Measurements from ENCODE around the gene GDF3.
"Not testable (repeated sequence)": the region's sequence is repeated elsewhere in the genome, so short reads cannot be mapped to it uniquely, and the experiment has no call there.

GDF3 gene

DNA sequence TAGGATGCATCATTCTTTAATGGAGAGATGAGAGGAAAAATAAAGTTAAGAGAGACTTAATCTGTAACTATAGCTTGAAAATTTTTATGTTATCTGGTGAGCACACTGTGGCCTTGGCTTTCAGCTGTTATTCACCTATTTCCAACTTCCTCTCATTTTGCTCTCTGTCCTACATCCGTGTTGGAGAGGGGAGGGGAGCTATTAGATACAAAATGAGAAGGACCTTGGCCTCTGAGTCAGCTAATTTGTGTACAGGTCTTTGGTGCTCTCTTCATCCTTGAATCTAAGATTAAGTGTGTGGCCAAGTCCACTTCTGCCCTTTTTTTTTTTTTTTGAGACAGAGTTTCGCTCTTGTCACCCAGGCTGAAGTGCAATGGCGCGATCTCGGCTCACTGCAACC, 29.0 kb downstream of the GDF3 start:
- FAIRE-seq = no peak

DNA sequence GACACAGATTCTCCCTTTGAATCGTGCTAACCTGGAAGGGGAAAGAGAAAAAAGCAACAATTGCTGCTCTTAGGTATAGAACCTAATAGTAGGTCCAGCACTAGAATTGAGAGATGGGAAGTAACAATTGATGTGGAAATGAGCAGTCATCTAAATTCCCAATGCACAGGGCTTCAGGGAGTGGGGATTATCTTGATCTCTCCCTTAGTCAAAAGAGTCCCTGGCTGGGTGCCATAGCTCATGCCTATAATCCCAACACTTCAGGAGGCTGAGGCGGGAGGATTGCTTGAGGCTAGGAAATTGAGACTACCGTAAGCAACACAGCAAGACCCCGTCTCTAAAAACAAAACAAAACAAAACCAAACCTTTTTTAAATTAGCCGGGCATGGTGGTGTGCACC, 33.8 kb downstream of the GDF3 start:
- no peak for FAIRE-seq

DNA sequence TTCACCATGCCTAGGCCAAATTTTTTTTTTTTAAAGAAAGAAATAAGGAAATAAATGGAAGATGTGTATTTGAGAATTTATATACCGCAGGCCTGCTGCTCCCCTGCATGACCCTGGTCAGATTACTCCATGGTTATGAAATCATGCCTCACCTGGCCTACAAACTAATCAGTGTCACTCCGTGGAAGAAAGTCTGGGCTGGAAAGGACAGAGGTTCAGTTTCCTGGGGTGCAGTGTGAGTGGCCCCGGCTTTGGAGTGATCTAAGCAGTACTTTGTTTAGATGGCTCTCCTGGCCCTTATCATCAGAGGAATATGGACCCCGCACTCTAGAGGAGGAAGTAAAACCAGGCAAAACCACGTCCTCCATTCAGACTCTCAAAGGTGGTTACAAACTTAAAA, 39.5 kb downstream of the GDF3 start:
- no peak for FAIRE-seq

DNA sequence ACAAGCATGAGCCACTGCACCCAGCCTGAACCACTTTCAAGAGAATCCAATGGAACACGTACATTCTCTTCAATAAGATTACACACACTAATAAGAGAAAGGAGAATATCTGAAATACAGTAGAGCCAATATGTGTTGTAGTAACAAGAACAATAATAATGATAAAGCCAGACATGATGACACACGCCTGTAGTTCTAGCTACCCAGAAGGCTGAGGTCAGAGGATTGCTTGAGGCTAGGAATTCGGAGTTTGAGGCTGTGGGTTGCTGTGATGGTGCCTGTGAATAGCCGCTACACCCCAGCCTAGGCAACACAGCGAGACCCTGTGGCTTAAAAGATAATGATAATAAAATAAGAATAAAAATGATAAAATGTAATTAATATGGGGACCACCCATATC, 45.5 kb downstream of the GDF3 start:
- FAIRE-seq = no peak

DNA sequence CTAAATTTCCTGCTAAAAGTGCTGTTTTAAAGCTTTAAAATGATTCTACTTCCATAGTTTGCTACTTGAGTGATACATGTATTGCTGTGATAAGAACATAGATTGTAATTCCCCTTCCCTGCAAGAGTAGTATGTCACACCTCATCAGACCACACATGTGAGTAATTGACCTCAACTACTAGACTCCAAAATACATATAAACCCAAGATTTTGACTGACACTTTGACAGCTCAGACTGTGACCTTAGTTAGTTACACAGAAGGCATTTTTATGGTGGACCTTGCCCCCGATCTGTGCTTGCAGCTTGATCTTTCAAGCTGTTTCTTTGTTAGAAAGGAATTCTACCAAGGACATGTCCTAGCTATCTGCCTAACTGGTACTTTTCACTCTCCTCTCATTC, 48.5 kb downstream of the GDF3 start:
- no peak for FAIRE-seq

DNA sequence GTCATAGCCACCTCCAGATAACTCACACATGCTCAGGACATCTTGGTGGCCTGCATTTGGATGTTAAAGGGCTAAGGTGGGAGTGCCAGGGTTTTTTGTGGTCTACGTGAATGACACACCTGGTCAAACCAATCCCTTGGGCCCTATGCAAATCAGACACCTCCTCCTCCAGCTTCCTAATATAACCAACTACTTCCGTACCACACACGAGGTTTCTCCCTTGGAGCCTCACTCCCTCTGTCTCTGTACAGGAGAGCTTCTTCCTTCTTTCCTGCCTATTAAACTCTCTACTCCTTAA, 49.4 kb downstream of the GDF3 start:
- no peak for FAIRE-seq

DNA sequence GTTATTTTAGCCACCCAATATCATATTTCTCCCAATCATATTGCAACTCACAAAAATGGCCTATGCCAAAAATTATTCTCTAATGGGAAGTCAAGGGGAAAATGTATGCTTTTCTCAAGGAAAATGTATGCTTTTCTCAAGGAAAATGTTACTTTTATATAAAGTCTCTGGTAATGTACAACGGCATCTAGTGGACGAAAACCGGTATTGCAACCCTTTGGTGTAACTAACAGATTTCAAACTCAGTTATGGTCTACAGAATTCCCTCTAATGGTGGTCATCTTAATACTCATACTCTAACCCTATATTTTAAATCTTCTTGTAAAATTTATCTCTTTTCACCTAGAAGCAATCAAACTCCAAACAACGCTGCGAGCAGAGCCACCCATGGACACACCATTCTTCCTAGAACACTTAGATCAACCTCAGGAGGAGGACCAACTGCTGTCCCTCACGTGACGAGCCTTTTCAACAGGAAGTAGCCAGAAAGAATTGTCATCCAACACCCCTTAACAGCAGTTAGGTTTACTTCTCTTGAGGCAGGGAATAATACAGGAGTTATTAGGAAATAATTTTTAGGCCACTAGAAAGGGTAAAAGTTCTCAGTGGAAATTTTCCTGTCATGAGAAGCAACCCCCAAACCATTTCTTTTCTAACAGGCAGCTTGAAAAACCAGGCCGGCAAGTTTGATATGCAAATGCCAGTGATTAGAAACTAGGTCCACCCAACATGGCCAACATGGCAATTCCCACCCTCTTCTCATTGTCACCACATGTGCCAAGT, 50.0 kb downstream of the GDF3 start:
- peak; percentile 39 for FAIRE-seq

DNA sequence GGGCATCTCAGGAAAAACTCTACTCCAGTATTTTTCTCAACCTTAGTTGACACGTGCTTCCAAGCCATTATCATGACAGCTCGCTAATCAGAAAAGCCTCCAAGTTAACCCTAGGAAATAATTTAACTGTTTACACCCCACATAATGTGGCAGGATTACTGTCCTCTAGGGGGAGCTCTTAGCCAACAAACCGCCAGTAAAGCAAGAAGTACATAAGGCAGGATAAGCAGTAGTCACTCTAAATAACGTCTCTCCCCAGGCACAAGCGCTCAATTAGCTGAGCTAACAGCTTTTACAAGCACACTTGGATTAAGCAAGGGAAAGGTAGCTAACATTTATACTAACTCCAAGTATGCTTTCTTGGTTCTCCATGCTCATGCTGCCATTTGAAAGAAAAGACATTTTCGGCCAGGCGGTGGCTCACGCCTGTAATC, 52.7 kb downstream of the GDF3 start:
- FAIRE-seq = no peak

DNA sequence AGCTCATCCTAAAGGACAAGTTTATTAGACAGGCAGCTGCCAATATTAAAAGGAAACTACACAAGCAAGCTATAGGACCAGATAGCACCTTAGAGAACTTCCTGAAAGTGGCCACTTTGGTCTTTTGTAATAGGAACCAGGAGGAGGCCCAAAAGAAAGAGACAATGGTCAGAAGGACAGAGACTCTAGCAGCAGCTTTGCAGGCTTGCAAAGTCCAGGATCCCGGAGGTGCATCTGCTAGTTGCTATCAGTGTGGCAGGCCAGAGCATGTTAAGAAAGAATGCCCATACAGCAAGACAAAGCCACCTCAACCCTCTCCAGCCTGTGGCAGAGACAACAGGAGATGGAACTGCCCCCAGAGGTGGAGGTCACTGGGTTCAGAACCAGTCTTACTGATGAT, 53.3 kb downstream of the GDF3 start:
- no peak for FAIRE-seq

DNA sequence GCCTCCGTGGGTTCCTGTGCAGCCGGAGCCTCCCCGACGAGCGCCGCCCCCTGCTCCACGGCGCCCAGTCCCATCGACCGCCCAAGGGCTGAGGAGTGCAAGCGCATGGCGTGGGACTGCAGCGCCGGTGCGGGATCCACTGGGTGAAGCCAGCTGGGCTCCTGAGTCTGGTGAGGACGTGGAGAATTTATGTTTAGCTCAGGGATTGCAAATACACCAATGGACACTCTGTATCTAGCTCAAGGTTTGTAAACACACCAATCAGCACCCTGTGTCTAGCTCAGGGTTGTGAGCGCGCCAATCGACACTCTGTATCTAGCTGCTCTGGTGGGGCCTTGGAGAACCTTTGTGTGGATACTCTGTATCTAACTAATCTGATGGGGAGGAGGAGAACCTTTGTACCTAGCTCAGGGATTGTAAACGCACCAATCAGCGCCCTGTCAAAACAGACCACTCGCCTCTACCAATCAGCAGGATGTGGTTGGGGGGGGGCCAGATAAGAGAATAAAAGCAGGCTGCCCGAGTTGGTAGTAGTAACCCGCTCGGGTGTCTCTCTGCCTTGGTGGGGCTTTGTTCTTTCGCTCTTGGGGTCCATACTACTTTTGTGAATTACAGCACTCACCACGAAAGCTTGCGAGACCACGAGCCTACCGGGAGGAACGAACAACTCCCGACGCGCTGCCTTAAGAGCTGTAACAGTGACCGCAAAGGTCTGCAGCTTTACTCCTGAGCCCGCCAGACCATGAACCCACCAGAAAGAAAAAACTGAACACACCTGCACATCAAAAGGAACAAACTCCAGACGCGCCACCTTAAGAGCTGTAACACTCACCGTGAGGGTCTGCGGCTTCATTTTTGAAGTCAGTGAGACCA, 55.2 kb downstream of the GDF3 start:
- FAIRE-seq = not testable (repeated sequence)

All from endometrium (tissue), 2 donors.